ENCODE data around the gene MDC1.
"Not testable (repeated sequence)": the region's sequence is repeated elsewhere in the genome, so short reads cannot be mapped to it uniquely, and the experiment has no call there.

Gene MDC1

DNA sequence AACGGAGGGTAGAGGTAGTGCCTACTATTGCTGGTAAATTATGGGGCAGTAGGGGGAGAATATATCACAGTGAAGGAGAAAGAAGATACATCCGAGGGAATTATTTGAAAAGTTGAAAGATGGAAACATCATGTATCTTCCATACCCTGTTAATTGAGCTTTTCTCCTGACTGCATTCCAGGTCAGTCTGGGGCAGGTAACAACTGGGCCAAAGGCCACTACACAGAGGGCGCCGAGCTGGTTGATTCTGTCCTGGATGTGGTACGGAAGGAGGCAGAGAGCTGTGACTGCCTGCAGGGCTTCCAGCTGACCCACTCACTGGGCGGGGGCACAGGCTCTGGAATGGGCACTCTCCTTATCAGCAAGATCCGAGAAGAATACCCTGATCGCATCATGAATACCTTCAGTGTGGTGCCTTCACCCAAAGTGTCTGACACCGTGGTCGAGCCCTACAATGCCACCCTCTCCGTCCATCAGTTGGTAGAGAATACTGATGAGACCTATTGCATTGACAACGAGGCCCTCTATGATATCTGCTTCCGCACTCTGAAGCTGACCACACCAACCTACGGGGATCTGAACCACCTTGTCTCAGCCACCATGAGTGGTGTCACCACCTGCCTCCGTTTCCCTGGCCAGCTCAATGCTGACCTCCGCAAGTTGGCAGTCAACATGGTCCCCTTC is 6.2 kb upstream of the MDC1 start:
- not testable (repeated sequence) for DNase-seq

DNA sequence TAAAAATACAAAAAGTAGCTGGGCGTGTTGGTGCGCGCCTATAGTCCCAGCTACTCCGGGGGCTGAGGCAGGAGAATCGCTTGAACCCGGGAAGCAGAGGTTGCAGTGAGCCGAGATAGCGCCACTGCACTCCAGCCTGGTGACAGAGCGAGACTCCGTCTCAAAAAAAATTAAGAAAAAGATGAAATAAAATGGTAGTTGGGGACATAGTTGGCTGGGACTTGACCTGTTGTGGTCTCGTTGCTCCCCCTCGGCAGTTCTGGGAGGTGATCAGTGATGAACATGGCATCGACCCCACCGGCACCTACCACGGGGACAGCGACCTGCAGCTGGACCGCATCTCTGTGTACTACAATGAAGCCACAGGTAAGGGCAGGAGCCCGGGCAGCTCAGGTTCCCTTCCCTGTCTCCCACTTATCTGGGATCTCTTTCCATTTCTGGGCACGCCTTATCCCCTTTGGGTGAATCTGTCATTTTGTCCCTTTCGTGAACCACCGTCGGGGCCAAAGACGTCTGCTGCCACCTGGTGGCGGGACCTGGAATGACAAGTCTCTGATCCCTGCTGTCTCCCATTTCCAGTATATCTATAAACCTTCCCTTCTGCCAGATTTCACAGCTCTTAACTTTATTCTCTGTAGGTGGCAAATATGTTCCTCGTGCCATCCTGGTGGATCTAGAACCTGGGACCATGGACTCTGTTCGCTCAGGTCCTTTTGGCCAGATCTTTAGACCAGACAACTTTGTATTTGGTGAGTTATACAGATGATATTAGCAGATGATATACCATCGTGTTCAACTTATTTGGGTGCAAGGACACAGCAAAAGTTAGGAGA is 5.4 kb upstream of the MDC1 start:
- DNase-seq, result peak; percentile 49 to 76

GRCh38 chr6:30722025-30722279 is 4.9 kb upstream of the MDC1 start:
- DNase-seq, result not testable (repeated sequence)

DNA sequence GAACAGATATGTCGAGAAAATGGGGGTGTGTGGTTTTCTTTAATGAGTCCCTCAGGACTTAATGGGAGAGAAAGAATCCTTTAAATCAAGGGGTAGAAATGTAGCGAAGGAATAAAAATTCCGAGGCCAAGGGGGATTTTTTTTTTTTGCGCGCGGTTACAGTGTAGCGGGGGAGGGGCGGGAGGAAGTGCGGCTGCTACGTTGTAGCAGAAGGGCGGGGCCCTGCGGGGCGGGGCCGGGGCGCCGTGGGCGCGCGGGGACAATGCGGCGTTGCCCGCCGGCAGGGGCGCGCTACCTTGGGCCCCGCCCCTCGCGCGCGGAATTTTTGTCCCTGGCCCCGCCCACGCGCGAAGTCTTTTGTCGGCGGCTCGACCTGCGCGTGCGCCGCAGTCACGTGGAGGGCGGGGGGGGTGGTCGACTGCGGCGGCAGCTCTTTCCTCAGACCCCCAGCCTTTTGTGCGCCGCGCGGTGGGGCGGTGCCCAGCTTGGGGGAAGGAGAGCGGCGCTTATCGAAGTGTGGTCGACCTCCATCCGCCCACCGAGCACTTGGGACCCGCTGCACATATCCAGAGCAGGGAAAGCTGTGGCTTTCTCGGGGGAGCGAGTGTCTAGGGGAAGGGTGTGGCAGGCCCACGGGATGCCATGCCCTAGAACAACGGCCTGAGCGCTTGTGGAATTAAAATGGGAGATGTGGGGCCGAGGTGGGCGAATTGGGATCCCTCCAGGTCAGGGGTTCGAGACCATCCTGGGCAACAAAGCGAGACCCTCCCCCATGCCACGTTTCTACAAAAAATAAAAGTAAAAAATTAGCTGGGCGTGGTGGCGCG is 4.3 kb upstream of the MDC1 start:
- peak; percentile 56 to 85 for DNase-seq

DNA sequence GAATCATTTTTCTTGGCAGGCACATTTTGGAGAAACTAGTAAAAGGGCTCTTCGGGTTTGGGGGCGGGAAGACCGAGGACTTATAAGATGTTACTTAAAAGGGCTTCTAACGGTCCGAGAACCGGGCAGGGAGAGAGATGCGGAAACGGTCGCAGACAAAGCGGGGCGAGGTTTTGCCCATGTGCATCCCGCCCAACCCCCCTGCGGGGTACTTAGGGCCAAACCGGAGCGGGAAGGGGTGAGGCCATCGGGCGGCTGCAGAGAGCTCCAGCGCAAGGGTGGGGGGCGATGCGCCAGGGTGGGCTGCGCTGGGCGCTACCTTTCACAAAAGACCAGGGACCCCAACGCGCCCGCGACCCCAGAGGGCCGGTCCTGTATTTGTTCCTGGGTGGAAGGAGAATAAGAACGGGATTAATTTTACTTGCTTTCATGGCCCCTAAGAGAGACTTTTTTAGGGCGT is 3.7 kb upstream of the MDC1 start:
- DNase-seq, result peak; percentile 41 to 71

GRCh38 chr6:30719791-30720737 is 3.0 kb upstream of the MDC1 start, which contains the start of gene TUBB:
Gene TUBB (plus strand): TSS chr6:30720352. CDS start chr6:30720507, 155 bp downstream.
- peak; percentile 92 to 97 for DNase-seq

- DNase-seq, result peak in 1 of 2 experiments; percentile 42
These were observed 2.3 kb upstream of the MDC1 start for GRCh38 chr6:30719356-30719755.

- not testable (repeated sequence) for DNase-seq
These were observed 1.0 kb upstream of the MDC1 start for GRCh38 chr6:30717845-30718720.

DNA sequence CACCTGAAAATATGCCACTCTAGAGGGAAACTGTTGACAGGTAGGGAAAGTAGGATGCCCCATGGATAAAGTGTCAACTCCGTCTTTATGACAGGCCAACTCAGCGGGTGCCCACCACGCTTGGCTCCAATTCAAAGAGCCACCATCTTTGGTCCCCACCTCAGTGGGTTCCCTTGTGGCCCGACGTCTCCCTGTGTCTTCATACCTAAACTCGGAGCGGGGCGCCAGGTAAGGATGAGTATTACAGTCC is 277 bp downstream of the MDC1 start:
- no peak for DNase-seq

DNA sequence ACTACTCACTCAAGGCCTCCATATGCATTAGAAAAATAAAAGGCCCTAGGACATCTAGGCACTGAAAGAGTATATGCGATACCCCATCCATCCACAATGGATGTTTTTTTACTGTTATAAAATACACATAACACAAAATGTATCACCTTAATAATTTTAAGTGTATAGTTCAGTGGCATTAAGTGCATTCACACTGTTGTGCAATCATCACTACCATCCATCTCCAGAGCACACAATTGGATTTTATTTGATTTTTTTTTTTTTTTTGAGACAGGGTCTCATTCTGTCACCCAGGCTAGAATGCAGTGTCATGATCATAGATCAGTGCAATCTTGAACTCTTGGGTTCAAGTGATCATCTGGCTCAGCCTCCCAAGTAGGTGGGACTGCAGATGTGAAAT is 2.8 kb downstream of the MDC1 start:
- DNase-seq, result no peak

DNA sequence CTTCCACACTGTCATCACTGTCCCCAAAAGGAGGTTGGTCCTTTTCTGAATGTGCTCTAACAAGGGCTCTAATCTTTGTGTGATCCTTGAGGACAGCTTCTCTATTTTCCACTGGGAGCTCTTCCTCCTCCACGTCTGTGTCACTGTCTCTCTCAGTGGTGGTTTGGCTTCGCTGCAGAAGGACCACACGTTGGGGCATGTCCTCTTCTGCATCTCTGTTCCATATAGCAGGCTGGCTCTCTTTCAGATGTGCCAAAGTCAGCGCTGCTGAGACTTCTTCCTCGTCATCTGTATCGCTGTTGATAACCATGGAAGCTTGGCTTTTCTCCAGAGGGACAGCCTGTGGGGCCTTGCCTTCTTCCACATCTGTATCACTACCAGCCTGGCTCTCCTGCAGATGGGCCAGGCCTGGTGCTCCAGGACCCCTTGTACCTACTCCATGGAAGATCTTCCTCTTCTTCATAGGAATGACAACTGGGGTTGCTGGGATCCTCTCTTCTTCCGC is 4.6 kb downstream of the MDC1 start:
- no peak for DNase-seq

DNA sequence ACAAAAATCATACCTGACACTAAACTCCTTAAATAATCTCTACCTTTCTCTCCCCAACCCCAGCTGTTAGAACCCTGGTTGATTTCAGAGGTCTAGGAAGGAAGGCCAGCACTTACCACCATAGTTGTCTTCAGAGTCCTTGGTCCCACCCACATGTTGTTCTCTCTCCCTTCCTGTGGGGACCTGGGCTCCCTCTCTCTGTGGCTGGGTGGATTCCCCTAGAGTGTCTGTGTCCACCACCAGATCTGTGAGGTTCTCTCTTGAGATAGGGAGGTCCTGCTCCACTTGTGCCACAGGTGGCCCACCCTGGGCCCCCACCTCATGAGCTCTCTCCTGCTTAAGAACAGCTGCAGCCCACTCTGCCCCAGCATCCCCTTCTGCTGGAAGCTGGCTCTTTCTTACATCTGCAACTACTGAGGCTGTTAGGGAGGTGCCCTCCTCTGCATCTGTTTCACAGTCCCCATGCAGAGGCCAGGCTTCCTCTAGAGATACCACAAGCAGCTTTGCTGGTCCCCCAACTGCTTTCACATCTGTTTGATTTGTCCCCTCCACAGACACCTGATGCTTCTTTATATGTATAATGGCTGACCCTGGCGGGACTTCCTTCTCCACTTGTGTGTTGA is 5.2 kb downstream of the MDC1 start:
- DNase-seq, result no peak

- no peak for DNase-seq
These were observed 7.8 kb downstream of the MDC1 start for GRCh38 chr6:30709101-30709868.

- no peak for DNase-seq
These were observed 9.7 kb downstream of the MDC1 start for GRCh38 chr6:30707281-30707850.

DNA sequence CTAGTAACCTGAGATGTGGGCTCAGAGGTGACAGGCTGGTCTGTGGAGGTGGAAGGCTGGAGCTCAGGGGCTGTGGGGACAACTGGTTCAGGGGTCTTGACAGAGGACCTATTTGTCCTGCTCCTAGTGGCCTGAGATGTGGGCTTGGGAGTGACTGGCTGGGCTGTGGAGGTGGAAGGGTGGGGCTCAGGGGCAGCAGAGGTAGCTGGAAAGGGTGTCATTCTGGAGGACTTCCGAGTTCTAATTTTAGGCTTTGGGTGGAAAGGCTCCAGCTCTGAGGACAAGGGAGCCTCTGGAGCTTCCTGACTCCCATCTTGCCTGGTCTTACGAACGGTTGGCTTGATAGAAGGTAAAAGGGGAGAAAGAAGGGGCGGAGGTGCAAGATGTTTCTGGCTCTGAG is 11.5 kb downstream of the MDC1 start:
- no peak for DNase-seq

DNA sequence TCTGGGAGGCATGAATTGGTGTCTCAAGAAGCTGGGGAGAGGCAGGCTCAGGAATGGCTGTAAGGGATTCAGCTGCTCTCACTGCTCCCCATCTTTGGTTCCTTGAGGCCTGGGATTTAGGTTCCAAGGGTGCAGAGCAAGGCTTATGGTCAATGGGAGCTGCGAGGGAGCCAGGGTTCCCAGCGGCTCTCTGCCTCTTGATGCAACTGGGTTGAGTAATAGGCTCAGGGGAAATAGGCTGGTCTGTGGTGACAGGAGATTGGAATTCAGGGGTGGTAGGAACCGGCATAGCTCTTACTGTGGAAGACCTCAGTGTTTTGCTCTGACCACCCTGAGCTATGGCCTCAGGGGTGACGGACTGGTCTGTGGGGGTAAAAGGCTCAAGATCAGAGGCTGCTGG is 13.3 kb downstream of the MDC1 start:
- DNase-seq, result no peak

DNA sequence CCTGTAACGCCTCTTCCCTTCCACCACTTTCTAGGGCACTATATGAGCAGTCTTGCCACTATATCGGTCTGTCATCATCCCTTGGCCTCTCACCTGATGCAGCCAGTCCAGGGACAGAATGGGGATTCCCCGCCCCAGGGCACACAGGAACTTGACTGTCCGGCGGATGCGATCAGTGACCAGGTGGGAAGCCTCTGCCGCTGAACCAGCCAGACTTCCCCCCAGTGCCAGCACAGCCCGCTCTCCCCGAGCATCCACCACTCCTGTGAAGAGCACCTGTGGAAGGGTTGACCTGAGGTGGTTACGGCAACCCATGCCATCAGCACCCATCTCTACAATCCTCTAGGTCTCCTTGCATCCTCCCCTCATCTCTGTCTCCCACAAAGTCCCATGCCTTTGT is 14.1 kb downstream of the MDC1 start:
- no peak for DNase-seq

DNA sequence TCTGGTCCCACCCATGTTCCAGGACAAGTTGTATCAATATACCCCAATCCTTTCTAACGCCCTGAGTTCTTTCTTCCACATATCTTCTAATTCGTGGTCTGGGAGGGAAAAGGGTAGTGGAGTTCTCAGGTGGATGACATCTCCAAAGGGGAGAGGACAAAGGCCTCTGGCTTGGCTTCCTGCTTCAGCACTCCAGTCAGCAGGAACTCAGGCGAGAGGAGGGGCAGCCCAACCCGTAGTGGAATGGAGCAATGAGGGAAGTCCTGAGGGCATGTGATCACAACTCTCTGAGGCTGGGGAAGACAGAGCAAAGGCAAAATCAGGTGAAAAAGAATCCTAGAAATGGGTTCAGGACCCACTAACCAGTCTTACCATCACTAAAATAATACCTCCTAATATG is 16.7 kb downstream of the MDC1 start:
- DNase-seq, result no peak

GRCh38 chr6:30696432-30696831 is 20.6 kb downstream of the MDC1 start:
- DNase-seq, result no peak

Data from NCI-H524 (cell line).